IMR-90 (cell line): ENCODE results near the gene RETREG1. TPM values are rescaled to one million over a fixed set of nuclear protein-coding genes. Genes with fewer than 3 reads are reported as not detected.

Source experiments
- ATAC-seq: fragments of 200-7000 bp; cut with Tn5 transposase; 2 replicates; pipeline ENCODE4 v1.9.1; 2020; ENCODE audit warnings: low read depth, mild to moderate bottlenecking, moderate library complexity
- BruUV-seq: library from RNA; stranded (reverse); fragments of 400-500 nt; replicated peaks from 2 replicates; lab custom pipeline; 2021; lab: Mats Ljungman, UMichigan
- CTCF ChIA-PET: fragments of 300-600 bp; formaldehyde crosslinking; extraction: SDS; loops from one replicate; lab custom pipeline; 2021; ENCODE audit warnings: antibody characterized with exemption; lab: Yijun Ruan, JAX
- POLR2A ChIA-PET: fragments of 300-600 bp; sonication (Branson Sonifier 250); formaldehyde crosslinking; loops from one replicate; lab custom pipeline; 2022; ENCODE audit warnings: antibody characterized with exemption; ENCODE audit not compliant: unreplicated experiment; lab: Charles Lee
- DNase-seq: peaks from one replicate; pipeline ENCODE4 v3.0.0; 2013
- H2AFZ ChIP-seq: replicated peaks from 2 replicates; pipeline ENCODE3; 2013; ENCODE audit warnings: low read length, mild to moderate bottlenecking; ENCODE audit not compliant: poor library complexity
- H2AK5ac ChIP-seq: 2 replicates; pipeline ENCODE4 v1.6.1; 2013; ENCODE audit warnings: low read depth, low read length, inconsistent platforms
- H2AK9ac ChIP-seq: replicated peaks from 2 replicates; pipeline ENCODE3; 2013; ENCODE audit warnings: mild to moderate bottlenecking, low read depth, low read length, moderate library complexity; ENCODE audit not compliant: poor library complexity
- H2BK120ac ChIP-seq: 2 replicates; pipeline ENCODE4 v1.6.1; 2013; ENCODE audit warnings: low read depth, low read length, inconsistent platforms
- H2BK15ac ChIP-seq: 3 replicates; pipeline ENCODE4 v1.6.1; 2013; ENCODE audit warnings: low read depth, low read length, inconsistent platforms
- H2BK20ac ChIP-seq: 2 replicates; pipeline ENCODE4 v1.6.1; 2013; ENCODE audit warnings: low read depth, mild to moderate bottlenecking, inconsistent platforms, low read length, moderate library complexity
- H2BK5ac ChIP-seq: 2 replicates; pipeline ENCODE4 v1.6.1; 2013; ENCODE audit warnings: mild to moderate bottlenecking, low read depth, low read length, inconsistent platforms; ENCODE audit not compliant: poor library complexity, severe bottlenecking
- H3K14ac ChIP-seq: replicated peaks from 2 replicates; pipeline ENCODE4 v1.6.1; 2013; ENCODE audit warnings: low read depth, low read length, inconsistent platforms
- H3K18ac ChIP-seq: 2 replicates; pipeline ENCODE4 v1.6.1; 2013; ENCODE audit warnings: low read depth, low read length, control low read depth
- H3K23ac ChIP-seq: 2 replicates; pipeline ENCODE4 v1.6.1; 2013; ENCODE audit warnings: low read depth, low read length, inconsistent platforms
- H3K27ac ChIP-seq: 2 replicates; pipeline ENCODE4 v1.5.1; 2013; ENCODE audit warnings: mild to moderate bottlenecking, control low read depth, low read length; ENCODE audit not compliant: insufficient read depth
- H3K27me3 ChIP-seq: 2 replicates; pipeline ENCODE4 v1.6.1; 2013; ENCODE audit warnings: low read length; ENCODE audit not compliant: control insufficient read depth, insufficient read depth
- H3K36me3 ChIP-seq: 2 replicates; pipeline ENCODE4 v1.6.1; 2013; ENCODE audit warnings: low read length, mixed read lengths; ENCODE audit not compliant: control insufficient read depth, insufficient read depth
- H3K4ac ChIP-seq: 2 replicates; pipeline ENCODE4 v1.6.1; 2013; ENCODE audit warnings: low read depth, low read length, inconsistent platforms
- H3K4me1 ChIP-seq: 2 replicates; pipeline ENCODE4 v1.6.1; 2013; ENCODE audit warnings: low read length, mixed read lengths; ENCODE audit not compliant: control insufficient read depth, insufficient read depth
- H3K4me2 ChIP-seq: 2 replicates; pipeline ENCODE4 v1.6.1; 2013; ENCODE audit warnings: low read depth, mild to moderate bottlenecking, control low read depth, low read length, moderate library complexity
- H3K4me3 ChIP-seq: 2 replicates; pipeline ENCODE4 v1.5.1; 2013; ENCODE audit warnings: low read depth, mild to moderate bottlenecking, control low read depth, low read length, moderate library complexity; ENCODE audit not compliant: insufficient read depth
- H3K56ac ChIP-seq: 2 replicates; pipeline ENCODE4 v1.6.1; 2013; ENCODE audit warnings: low read length, inconsistent platforms; ENCODE audit not compliant: insufficient read depth; ENCODE audit errors: extremely low read depth
- H3K79me1 ChIP-seq, 2 experiments: 2 replicates each; pipeline ENCODE4 v1.6.1; 2013; ENCODE audit warnings: low read length in 2 of 2, inconsistent platforms in 1 of 2, low read depth in 1 of 2
- H3K9ac ChIP-seq: 2 replicates; pipeline ENCODE4 v1.6.1; 2013; ENCODE audit warnings: low read depth, low read length, control low read depth
- H3K9me1 ChIP-seq: 2 replicates; pipeline ENCODE4 v1.6.1; 2013; ENCODE audit warnings: low read length, inconsistent platforms; ENCODE audit not compliant: insufficient read depth
- H3K9me3 ChIP-seq: 2 replicates; pipeline ENCODE4 v1.6.1; 2013; ENCODE audit warnings: low read length; ENCODE audit not compliant: control insufficient read depth, insufficient read depth
- H4K20me1 ChIP-seq: 2 replicates; pipeline ENCODE4 v1.6.1; 2013; ENCODE audit warnings: low read length, inconsistent platforms; ENCODE audit not compliant: insufficient read depth
- H4K5ac ChIP-seq: 2 replicates; pipeline ENCODE4 v1.6.1; 2013; ENCODE audit warnings: mild to moderate bottlenecking, low read depth, low read length, control low read depth
- H4K8ac ChIP-seq, 2 experiments: 2 replicates each; pipeline ENCODE4 v1.6.1; 2013; ENCODE audit warnings: low read depth in 2 of 2, low read length in 2 of 2, control low read depth in 1 of 2, inconsistent platforms in 1 of 2
- H4K91ac ChIP-seq: 2 replicates; pipeline ENCODE4 v1.6.1; 2013; ENCODE audit warnings: low read depth, low read length, inconsistent platforms; ENCODE audit not compliant: insufficient read depth
- CHD1 ChIP-seq: IDR thresholded peaks from 2 replicates; pipeline ENCODE4 v1.6.1; 2012; ENCODE audit warnings: low read depth, low read length, improper control_type of control experiment
- CTCF ChIP-seq: conservative IDR thresholded peaks from 2 replicates; pipeline ENCODE4 v1.5.1; 2012; ENCODE audit warnings: mild to moderate bottlenecking, low read depth, low read length, improper control_type of control experiment
- ELK1 ChIP-seq: fragments of 150-350 bp; IDR thresholded peaks from 2 replicates; pipeline ENCODE4 v1.6.1; 2016; ENCODE audit warnings: low read depth, mild to moderate bottlenecking, low read length, moderate library complexity, borderline replicate concordance
- FOS ChIP-seq: fragments of 150-350 bp; IDR thresholded peaks from 2 replicates; pipeline ENCODE4 v1.6.1; 2016; ENCODE audit warnings: low read depth, low read length
- MAFK ChIP-seq: IDR thresholded peaks from 2 replicates; pipeline ENCODE4 v1.6.1; 2012; ENCODE audit warnings: low read depth, low read length, improper control_type of control experiment
- MXI1 ChIP-seq: IDR thresholded peaks from 2 replicates; pipeline ENCODE4 v1.6.1; 2012; ENCODE audit warnings: low read depth, mild to moderate bottlenecking, low read length, moderate library complexity, borderline replicate concordance
- NFE2L2 ChIP-seq: fragments of 150-350 bp; IDR thresholded peaks from 2 replicates; pipeline ENCODE4 v1.6.1; 2016; ENCODE audit warnings: low read depth, mild to moderate bottlenecking, low read length
- POLR2A ChIP-seq: IDR thresholded peaks from 2 replicates; pipeline ENCODE4 v1.6.1; 2012; ENCODE audit warnings: mild to moderate bottlenecking, low read depth, low read length
- WGBS, 2 experiments: methylation state at CpG; one replicate each; pipeline versions ENCODE4 v1.1.5 to v1.1.7; 2013; ENCODE audit warnings: missing lambda C conversion rate in 2 of 2; ENCODE audit not compliant: insufficient read length in 1 of 2; ENCODE audit errors: extremely low coverage in 2 of 2; 5-methylcytosine and 5-hydroxymethylcytosine counted together
- dilution Hi-C: fragments of 300-500 bp; cut with HindIII; formaldehyde crosslinking; loops from one replicate; pipeline ENCODE4 v1.14.3; 2018; ENCODE audit warnings: low sequenced_read_pairs; ENCODE audit not compliant: unreplicated experiment
- in situ Hi-C: fragments of 300-500 bp; cut with MboI; formaldehyde crosslinking; loops from 3 replicates; pipeline ENCODE4 v1.14.3; 2019; ENCODE audit warnings: low sequenced_read_pairs, inconsistent platforms, mixed read lengths
- intact Hi-C: fragments of 100-400 bp; cut with micrococcal nuclease; formaldehyde crosslinking; loops from 2 replicates; pipeline ENCODE4 v1.10.0; 2022
- polyA plus RNA-seq, 3 experiments: library from polyadenylated mRNA; depleted of rRNA; stranded (reverse); fragments of >200 nt; gene quantifications; 2 replicates each; pipeline ENCODE4 v1.2.3, GENCODE V29; 2012; ENCODE audit warnings: low replicate concordance in 1 of 3
- total RNA-seq: library from RNA; depleted of rRNA; stranded (reverse); fragments of >200 nt; gene quantifications from 2 replicates; pipeline ENCODE4 v1.2.3, GENCODE V29; 2012

The RETREG1 gene
- total and polyA plus RNA-seq, 2 of the 4 experiments (the other 2 are of a cell fraction) = not detected

- H3K18ac ChIP-seq = no peak overlapping the region
- H3K56ac ChIP-seq = no peak overlapping the region
- intact Hi-C loops = no loop called here
- no peaks in the 10 kb centered on the region; the same call in 1 of the 2 replicates for H4K20me1 ChIP-seq
- dilution Hi-C loops = no loop called here
- DNase-seq = no peak
- in situ Hi-C loops = no loop called here
- no peak overlapping the region for H2AK9ac ChIP-seq
- BruUV-seq = no TSS peak
- H3K9me3 ChIP-seq = no peaks in the 10 kb centered on the region
- no peak overlapping the region for H3K4me3 ChIP-seq
- ChIA-PET CTCF (interaction anchor here (0.5 to 1.9 kb wide), 4 partner anchors 10 to 241 kb away, joined by 3 to 9 read pairs (median 4); no protein-coding TSS in a partner anchor), POLR2A (no interaction called here)
- no peak overlapping the region for H2AFZ ChIP-seq
- no peak overlapping the region for H2BK120ac ChIP-seq
- no peak overlapping the region for H2BK20ac ChIP-seq
- H2AK5ac ChIP-seq = no peak overlapping the region
- H3K14ac ChIP-seq = no peak overlapping the region
- H4K91ac ChIP-seq = no peak overlapping the region
- peaks cover 13% of the 10 kb centered on the region for H3K27me3 ChIP-seq
- no peak overlapping the region for H4K5ac ChIP-seq
- no peak for ATAC-seq
- no peak overlapping the region for H3K4me2 ChIP-seq
- TF ChIP-seq FOS (no peak), CHD1 (no peak), NFE2L2 (no peak), POLR2A (no peak), ELK1 (no peak), MXI1 (no peak), MAFK (no peak), CTCF (no peak)
- WGBS, 2 experiments = 100% methylated on average over 1 of the region's 6 CpGs; no CpG with 5 or more reads in 1 of the 2 experiments
- no peak overlapping the region for H3K4ac ChIP-seq
- peaks cover 2% of the 10 kb centered on the region; the same call in 1 of the 2 replicates for H3K4me1 ChIP-seq
- no peak overlapping the region for H2BK5ac ChIP-seq
- no peak overlapping the region for H3K23ac ChIP-seq
- H2BK15ac ChIP-seq = no peak overlapping the region
- H4K8ac ChIP-seq = no peak overlapping the region
- no peak overlapping the region for H3K9ac ChIP-seq
- no peak overlapping the region for H3K27ac ChIP-seq
- H3K79me1 ChIP-seq = no peaks in the 10 kb centered on the region
- peaks cover 11% of the 10 kb centered on the region for H3K9me1 ChIP-seq
- no peaks in the 10 kb centered on the region for H3K36me3 ChIP-seq
These were observed 74.6 kb downstream of the RETREG1 start for GRCh38 chr5:16542236-16542635.
